GM19099 (cell line): ENCODE data around the gene CXCR3.

Experiments used
- POLR2A ChIP-seq: IDR thresholded peaks from 3 replicates; pipeline ENCODE4 v1.6.1; 2011; ENCODE audit warnings: low read depth; ENCODE audit not compliant: insufficient read length; ENCODE audit errors: extremely low read depth

The CXCR3 gene

DNA sequence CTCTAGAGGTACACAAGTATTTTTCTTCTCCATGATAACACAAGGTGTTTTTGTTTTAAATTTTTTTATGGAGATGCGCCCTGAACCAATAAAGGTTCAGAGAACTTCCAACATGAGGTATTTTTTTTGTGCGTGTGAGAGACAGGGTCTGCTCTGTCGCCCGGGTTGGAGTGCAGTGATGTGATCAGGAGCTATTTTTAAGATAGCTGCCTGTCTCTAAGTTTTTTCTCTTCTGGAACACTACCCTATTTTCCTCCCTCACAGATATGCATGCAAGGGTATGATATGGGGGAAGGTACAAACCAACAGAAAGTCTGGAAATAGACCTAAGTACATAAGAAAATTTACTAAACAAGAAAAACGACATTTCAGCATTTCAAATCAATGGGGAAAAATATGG, 37.1 kb downstream of the CXCR3 start:
- TF ChIP-seq POLR2A: no peak

DNA sequence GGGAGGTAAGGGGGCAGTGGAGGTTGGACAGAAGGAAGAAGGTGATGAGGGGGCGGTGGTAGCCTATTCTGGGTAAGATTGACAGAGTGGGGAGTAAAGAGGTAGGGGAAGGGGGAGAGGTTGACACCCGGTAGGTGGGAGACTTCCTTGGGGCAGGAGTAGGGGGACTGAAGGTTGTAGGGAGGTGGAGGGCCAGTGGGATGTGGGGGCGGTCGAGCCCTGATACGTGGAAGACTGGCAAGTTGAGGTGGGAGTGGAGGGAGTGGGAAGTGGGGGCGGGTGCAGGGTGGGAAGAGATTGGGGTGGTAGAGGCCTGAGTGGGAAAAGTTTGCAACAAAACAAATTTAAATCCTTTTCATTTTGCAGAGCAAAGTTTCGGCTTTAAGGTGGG, 38.3 kb downstream of the CXCR3 start:
- TF ChIP-seq POLR2A: no peak

DNA sequence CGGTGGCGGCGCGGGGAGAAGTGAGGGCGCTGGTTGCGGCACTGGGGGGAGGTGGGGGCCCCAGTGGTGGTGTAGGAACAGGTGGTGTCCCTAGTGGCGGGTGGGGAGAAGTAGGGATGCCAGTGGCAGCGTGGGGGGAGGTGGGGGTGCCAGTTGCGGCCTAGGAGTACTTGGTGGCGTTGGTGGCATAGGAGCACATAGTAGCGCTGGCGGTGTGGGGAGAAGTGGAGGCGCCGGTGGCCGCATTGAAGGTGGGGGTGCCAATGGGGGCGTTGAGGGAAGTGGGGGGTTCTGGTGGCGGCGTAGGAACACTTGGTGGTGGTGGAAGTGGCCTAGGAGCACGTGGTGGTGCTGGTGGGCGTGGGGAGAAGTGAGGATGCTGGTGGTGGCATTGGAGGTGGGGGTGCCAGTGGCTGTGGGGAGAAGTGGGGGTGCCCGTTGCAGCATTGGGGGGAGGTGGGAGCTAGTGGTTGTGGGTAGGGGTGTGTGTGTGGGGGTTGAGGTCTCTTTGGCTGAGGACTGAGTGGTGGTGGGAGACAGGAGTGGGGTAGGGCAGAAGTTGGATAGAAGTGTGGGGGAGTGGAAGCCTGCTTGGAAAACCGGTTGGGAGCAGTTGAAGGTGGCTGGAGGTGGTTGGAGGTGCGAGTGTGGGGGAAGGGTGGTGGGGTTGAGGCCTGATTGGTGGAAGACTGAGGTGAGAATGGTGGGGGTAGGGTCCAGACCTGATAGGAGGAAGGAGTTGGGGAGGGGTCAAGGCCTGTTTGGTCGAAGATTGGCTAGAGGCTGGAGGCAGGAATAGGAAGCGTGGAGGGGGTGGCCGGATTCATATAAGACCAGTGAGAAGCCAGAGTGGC, 38.9 kb downstream of the CXCR3 start:
- TF ChIP-seq POLR2A: no peak

DNA sequence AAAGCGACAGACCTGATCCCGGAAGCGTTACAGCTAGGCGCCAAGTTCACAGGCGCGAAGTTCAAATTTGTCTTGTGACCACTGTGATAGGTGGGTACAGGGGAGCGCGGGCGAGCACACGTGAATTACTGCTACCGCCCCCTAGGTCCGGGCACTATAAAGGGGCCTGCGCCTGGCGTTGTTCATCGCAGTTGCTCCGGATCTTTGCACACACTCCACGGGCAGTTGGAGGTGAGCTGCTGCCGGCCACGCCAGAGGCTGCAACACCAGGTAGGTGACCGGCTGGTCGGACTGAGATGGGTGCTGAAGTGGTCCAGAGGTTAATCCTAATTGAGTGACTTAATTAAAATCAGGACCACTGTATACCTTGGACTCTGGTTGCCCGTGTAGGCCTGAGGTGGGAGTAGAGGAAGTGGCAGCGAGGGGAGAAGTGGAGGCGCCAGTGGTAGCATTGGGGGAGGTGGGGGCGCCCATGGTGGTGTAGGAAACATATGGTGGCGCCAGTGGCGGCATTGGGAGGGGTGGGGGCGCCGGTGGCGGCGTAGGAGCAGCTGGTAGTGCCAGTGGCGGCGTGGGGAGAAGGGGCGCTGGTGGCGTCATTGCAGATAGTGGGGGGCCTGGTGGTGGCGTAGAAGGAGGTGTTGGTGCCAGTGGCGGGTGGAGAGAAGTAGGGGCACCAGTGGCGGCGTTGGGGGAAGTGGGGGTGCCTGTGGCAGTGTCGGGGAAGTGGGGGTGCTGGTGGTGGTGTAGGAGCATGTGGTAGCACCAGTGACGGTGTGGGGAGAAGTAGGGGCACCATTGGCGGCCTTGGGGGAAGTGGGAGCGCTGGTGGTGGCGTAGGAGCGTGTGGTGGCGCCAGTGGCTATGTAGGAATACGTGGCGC, 39.8 kb downstream of the CXCR3 start, which contains the start of gene GCNA:
GCNA (plus strand) TSS at position 185 of the 883 bp plus-strand sequence. CDS start 2,385 bp downstream, outside the sequence.
- no peak for TF ChIP-seq POLR2A

DNA sequence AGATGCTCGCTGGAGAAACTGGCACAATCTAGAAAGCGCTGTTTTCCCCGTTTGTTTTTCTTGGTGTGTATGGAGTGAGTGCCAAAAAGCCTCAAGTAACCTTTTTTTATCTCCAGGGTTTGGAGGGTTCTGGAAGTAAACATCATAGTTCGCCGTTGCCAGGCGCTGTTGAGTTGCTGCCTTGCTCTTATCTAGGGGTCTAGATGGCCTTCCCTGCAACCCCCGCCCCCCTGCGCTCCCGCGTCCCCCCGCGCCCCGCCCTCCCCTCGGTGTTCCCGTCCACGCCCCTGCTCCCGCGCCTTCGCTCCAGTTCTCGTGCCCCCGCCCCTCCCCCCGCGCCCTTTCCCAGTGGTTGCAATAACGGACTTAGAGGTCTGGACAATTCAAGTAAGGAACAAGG, 40.6 kb downstream of the CXCR3 start:
- no peak for TF ChIP-seq POLR2A

DNA sequence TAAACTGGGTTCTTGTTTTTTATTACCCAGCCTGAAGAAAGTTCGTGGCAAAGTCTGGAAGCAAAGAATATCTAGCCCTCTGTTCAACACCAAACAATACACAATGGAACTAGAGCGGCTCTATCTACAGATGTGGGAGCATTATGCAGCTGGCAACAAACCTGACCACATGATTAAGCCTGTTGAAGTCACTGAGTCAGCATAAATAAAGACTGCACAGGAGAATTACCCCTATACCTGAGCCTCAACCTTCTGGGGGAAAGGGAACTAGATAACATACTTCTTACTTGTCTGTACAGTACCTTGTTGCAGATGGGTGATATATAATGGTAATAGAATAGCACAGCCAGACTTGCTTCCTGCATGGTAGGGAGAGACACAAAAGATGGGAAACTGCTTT, 44.7 kb downstream of the CXCR3 start:
- TF ChIP-seq POLR2A: no peak
